Retinal pigment epithelial cell (primary cell): ENCODE measurements around the gene MACO1.
"Not testable (repeated sequence)": the region's sequence is repeated elsewhere in the genome, so short reads cannot be mapped to it uniquely, and the experiment has no call there.

ENCODE experiments used
- DNase-seq: peaks from one replicate; pipeline ENCODE4 v3.0.0-alpha.2; 2010; ENCODE audit warnings: low read depth
- H3K4me3 ChIP-seq: 2 replicates; pipeline ENCODE4 v1.5.1; 2011; ENCODE audit warnings: mild to moderate bottlenecking, low read length, control low read depth, moderate library complexity
- TF ChIP-seq, protein P1 (sequence below): conservative IDR thresholded peaks from 2 replicates; pipeline ENCODE4 v1.5.1; 2011; ENCODE audit warnings: low read depth, low read length, control low read depth, inconsistent platforms

MACO1 gene

DNA sequence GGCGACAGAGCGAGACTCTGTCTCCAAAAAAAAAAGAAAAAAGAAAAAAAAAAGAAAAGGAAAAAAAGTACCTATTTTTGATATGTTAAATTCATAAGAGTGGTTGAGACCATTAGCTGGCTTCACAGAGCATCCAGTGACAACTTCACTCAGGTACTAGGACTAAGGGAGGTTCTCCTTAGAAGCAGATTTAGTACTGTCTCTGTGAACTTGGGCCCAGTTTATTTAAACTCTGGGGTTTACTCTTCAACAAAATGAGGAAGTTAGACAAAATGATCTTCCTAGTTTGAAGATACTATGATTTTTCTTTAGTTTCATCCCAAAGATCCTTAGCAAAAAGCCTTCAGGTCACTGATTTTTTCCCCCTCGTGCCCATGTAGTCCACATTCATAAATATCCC lies 21.2 kb downstream of the MACO1 start:
- TF ChIP-seq, protein P1, sequence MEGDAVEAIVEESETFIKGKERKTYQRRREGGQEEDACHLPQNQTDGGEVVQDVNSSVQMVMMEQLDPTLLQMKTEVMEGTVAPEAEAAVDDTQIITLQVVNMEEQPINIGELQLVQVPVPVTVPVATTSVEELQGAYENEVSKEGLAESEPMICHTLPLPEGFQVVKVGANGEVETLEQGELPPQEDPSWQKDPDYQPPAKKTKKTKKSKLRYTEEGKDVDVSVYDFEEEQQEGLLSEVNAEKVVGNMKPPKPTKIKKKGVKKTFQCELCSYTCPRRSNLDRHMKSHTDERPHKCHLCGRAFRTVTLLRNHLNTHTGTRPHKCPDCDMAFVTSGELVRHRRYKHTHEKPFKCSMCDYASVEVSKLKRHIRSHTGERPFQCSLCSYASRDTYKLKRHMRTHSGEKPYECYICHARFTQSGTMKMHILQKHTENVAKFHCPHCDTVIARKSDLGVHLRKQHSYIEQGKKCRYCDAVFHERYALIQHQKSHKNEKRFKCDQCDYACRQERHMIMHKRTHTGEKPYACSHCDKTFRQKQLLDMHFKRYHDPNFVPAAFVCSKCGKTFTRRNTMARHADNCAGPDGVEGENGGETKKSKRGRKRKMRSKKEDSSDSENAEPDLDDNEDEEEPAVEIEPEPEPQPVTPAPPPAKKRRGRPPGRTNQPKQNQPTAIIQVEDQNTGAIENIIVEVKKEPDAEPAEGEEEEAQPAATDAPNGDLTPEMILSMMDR: no peak
- DNase-seq: no peak
- H3K4me3 ChIP-seq: no peak overlapping the region

DNA sequence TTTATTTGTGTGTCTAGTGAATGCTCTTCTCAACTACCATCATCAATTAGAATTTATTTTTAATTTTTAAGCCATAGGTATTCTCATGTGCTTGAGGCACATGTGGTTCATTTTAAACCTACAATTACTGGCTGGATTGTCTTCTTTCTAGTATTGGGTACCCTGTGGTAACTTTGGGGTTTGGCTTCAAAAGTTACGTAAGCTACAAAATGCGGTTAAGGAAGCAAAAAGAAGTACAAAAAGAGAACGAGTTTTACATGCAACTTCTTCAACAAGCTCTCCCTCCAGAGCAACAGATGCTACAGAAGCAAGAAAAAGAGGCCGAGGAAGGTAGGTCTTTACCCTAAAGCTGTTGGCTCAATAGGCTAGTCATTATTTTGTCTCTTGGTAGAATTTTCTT lies 25.8 kb downstream of the MACO1 start:
- DNase-seq: no peak
- H3K4me3 ChIP-seq: no peak overlapping the region

DNA sequence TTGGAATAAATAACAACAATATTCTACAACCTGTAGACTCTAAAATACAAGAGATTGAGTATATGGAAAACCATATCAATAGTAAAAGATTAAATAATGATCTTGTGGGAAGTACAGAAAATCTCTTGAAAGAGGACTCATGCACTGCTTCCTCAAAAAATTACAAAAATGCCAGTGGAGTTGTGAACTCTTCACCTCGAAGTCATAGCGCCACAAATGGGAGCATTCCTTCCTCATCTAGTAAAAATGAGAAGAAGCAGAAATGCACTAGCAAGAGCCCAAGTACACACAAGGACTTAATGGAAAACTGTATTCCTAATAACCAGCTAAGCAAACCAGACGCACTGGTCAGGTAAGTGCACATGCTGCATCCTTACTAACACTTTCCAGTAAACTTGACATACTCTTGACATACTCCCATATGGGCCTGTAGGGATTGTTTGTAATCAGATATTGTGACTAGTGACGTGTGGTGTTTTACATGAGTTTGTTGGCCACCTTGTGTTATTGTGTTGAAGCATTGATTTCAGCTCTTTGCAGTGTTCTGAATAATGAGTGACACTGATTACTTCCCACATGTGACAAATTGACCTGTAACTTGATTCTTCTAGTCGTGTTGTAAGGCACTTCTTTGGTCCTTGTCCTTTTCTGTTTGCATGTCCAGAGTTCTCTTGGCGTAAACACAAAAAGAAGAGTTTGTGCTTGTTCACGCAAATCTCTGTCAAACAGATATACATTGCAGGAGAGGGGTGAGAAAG lies 28.0 kb downstream of the MACO1 start:
- no peak for DNase-seq
- H3K4me3 ChIP-seq: no peak overlapping the region
- TF ChIP-seq, protein P1: no peak

More for the DNA sequence above, 25.8 kb downstream of the MACO1 start:
- TF ChIP-seq, protein P1: no peak

DNA sequence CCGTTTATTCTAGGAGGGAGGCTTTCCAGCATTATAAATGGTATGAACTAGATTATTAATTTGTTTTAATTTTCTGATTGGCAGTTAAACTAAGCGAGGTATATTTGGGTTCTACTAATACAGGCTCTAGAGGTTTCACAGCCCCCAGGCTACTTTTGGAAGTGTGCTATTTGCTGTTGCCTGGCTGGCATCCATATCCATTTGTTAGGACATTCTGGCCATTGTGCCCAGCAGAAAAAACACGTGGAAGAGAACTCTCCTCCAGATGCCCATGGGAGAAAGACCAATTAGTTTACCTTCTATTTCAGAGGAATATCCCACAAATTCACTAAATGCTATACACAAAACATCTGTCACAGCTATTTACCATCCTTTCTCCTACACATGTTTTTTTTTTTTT lies 29.3 kb downstream of the MACO1 start:
- TF ChIP-seq, protein P1: no peak
- no peak for DNase-seq
- no peak overlapping the region for H3K4me3 ChIP-seq

DNA sequence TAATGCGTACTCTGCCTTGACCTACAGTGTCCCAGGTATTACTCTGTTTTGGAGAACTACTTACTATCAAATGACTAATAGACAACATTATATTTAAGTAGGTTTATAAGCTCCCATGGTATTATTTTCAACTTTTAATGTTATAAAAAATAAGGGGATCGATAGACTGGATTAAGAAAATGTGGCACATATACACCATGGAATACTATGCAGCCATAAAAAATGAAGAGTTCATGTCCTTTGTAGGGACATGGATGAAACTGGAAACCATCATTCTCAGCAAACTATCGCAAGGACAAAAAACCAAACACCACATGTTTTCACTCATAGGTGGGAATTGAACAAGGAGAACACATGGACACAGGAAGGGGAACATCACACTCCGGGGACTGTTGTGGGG lies 30.1 kb downstream of the MACO1 start:
- not testable (repeated sequence) for H3K4me3 ChIP-seq, DNase-seq

DNA sequence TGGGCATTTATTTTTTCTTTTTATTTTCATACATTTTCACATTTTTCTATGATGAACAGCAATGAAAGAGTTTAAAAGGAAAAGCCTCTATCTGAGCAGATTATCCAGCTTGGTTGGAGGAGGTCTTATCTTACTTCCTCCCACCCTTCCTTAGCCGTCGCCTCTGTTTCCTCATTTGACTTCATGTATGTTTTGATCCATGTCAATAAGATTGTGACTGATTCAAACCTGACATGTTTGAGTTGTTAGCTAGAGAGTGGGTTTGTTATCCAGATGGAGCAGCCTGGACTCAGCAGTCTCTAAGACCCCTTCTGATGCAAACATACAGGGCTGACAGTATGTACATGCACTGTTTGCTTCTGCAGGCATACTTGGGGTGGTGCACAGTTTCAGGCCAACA lies 31.2 kb downstream of the MACO1 start:
- no peak overlapping the region for H3K4me3 ChIP-seq
- TF ChIP-seq, protein P1: no peak
- no peak for DNase-seq

DNA sequence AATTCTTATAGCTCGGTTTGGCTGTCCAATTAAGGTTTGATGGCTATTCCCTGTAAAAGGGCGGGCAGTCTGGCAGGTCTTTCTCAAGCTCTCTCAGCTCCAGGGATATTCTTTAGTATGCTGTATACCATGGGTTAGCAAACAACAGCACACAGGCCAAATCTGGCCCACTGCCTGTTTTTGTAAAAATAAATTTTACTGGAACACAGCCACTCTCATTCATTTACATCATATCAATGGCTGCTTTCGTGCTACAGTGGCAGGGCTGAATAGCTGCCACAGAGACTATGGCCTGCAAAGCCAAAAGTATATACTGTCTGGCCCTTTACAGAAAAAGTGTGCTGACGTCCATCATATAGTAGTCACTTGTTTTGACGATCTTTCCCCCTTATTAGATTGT lies 32.0 kb downstream of the MACO1 start:
- TF ChIP-seq, protein P1: no peak
- H3K4me3 ChIP-seq: no peak overlapping the region
- DNase-seq: no peak
